NT2/D1 (cell line): Measurements from ENCODE around the gene METRNL.

Source experiments
- DNase-seq: peaks from one replicate; pipeline ENCODE4 v3.0.0-alpha.2; 2011; ENCODE audit warnings: low read depth, low spot score
- H3K27me3 ChIP-seq: 2 replicates; pipeline ENCODE4 v1.6.0; 2011; ENCODE audit warnings: mild to moderate bottlenecking; ENCODE audit not compliant: insufficient read length, insufficient read depth
- H3K36me3 ChIP-seq: 2 replicates; pipeline ENCODE4 v1.6.1; 2011; ENCODE audit warnings: mild to moderate bottlenecking, low read length, mixed read lengths; ENCODE audit not compliant: insufficient read depth, insufficient read length
- H3K4me1 ChIP-seq: 2 replicates; pipeline ENCODE4 v1.5.1; 2011; ENCODE audit not compliant: insufficient read depth, insufficient read length
- H3K4me3 ChIP-seq: 2 replicates; pipeline ENCODE4 v1.5.1; 2011; ENCODE audit warnings: low read depth; ENCODE audit not compliant: insufficient read length
- H3K9ac ChIP-seq: 2 replicates; pipeline ENCODE4 v1.6.0; 2011; ENCODE audit warnings: low read depth; ENCODE audit not compliant: insufficient read length
- H3K9me3 ChIP-seq: 2 replicates; pipeline ENCODE4 v1.5.1; 2011; ENCODE audit warnings: mild to moderate bottlenecking, low read length; ENCODE audit not compliant: insufficient read depth
- SUZ12 ChIP-seq: IDR thresholded peaks from 2 replicates; pipeline ENCODE4 v1.6.1; 2011; ENCODE audit not compliant: insufficient read length, insufficient read depth; ENCODE audit errors: extremely low read depth
- YY1 ChIP-seq: IDR thresholded peaks from 2 replicates; pipeline ENCODE4 v1.6.1; 2011; ENCODE audit not compliant: insufficient read length, insufficient read depth
- ZNF274 ChIP-seq: IDR thresholded peaks from 2 replicates; pipeline ENCODE4 v1.6.1; 2011; ENCODE audit warnings: mild to moderate bottlenecking, low read depth, low read length

The METRNL gene

GRCh38 chr17:83124871-83125514 lies 45.6 kb downstream of the METRNL start:
- H3K4me1 ChIP-seq: peaks cover 3% of the 10 kb centered on the region
- H3K36me3 ChIP-seq: no peaks in the 10 kb centered on the region
- H3K4me3 ChIP-seq: no peak overlapping the region
- TF ChIP-seq YY1 (no peak), SUZ12 (no peak), ZNF274 (no peak)
- no peak overlapping the region for H3K9ac ChIP-seq
- no peaks in the 10 kb centered on the region for H3K27me3 ChIP-seq
- no peaks in the 10 kb centered on the region for H3K9me3 ChIP-seq
- no peak for DNase-seq

- H3K9me3 ChIP-seq: no peaks in the 10 kb centered on the region
- H3K27me3 ChIP-seq: no peaks in the 10 kb centered on the region
- H3K9ac ChIP-seq: no peak overlapping the region
Observed at GRCh38 chr17:83125515-83126274, 46.3 kb downstream of the METRNL start.

GRCh38 chr17:83126275-83126811 lies 46.9 kb downstream of the METRNL start:
- no peak overlapping the region for H3K4me3 ChIP-seq
- no peak overlapping the region for H3K9ac ChIP-seq
- no peak for TF ChIP-seq SUZ12
- TF ChIP-seq ZNF274: no peak
- no peak for TF ChIP-seq YY1
- peaks cover 3% of the 10 kb centered on the region for H3K4me1 ChIP-seq
- H3K36me3 ChIP-seq: no peaks in the 10 kb centered on the region
- no peaks in the 10 kb centered on the region for H3K9me3 ChIP-seq
- no peak for DNase-seq
- no peaks in the 10 kb centered on the region for H3K27me3 ChIP-seq

More at GRCh38 chr17:83125515-83126274, 46.3 kb downstream of the METRNL start:
- TF ChIP-seq SUZ12 (no peak), YY1 (no peak), ZNF274 (no peak)
- H3K36me3 ChIP-seq: no peaks in the 10 kb centered on the region
- H3K4me1 ChIP-seq: peaks cover 3% of the 10 kb centered on the region
- no peak for DNase-seq
- no peak overlapping the region for H3K4me3 ChIP-seq

- no peak overlapping the region for H3K9ac ChIP-seq
- TF ChIP-seq SUZ12: no peak
- TF ChIP-seq ZNF274: no peak
- TF ChIP-seq YY1: no peak
- H3K36me3 ChIP-seq: no peaks in the 10 kb centered on the region
- no peaks in the 10 kb centered on the region for H3K27me3 ChIP-seq
- H3K4me1 ChIP-seq: peaks cover 3% of the 10 kb centered on the region
- no peaks in the 10 kb centered on the region for H3K9me3 ChIP-seq
- DNase-seq: no peak
- no peak overlapping the region for H3K4me3 ChIP-seq
Observed at GRCh38 chr17:83127431-83128160, 48.2 kb downstream of the METRNL start.

GRCh38 chr17:83128306-83129240 lies 49.2 kb downstream of the METRNL start:
- no peak for TF ChIP-seq ZNF274
- TF ChIP-seq SUZ12: no peak
- no peak for TF ChIP-seq YY1
- H3K27me3 ChIP-seq: no peaks in the 10 kb centered on the region
- H3K36me3 ChIP-seq: no peaks in the 10 kb centered on the region
- no peaks in the 10 kb centered on the region for H3K9me3 ChIP-seq
- peaks cover 8% of the 10 kb centered on the region for H3K4me1 ChIP-seq
- H3K9ac ChIP-seq: no peak overlapping the region
- DNase-seq: no peak
- H3K4me3 ChIP-seq: no peak overlapping the region

- Histone ChIP-seq H3K9ac (no peak overlapping the region), H3K27me3 (no peaks in the 10 kb centered on the region), H3K4me1 (peaks cover 11% of the 10 kb centered on the region), H3K4me3 (no peak overlapping the region), H3K9me3 (no peaks in the 10 kb centered on the region), H3K36me3 (no peaks in the 10 kb centered on the region)
- no peak for DNase-seq
- no peak for TF ChIP-seq YY1
- TF ChIP-seq SUZ12: no peak
- TF ChIP-seq ZNF274: no peak
Observed at GRCh38 chr17:83129676-83130075, 50.3 kb downstream of the METRNL start.
